NCI-H128 (cell line): ENCODE data around the gene ROBO2.
"Not testable (repeated sequence)": the region's sequence is repeated elsewhere in the genome, so short reads cannot be mapped to it uniquely, and the experiment has no call there.

Source experiments
- DNase-seq: peaks from one replicate; lab custom pipeline; 2025; ENCODE audit not compliant: unreplicated experiment; lab: John Stamatoyannopoulos, UW

ROBO2 gene

GRCh38 chr3:77404871-77405270 lies 365.0 kb downstream of the ROBO2 start:
- no peak for DNase-seq

- DNase-seq, result no peak
Measured at GRCh38 chr3:77407441-77407840, 367.5 kb downstream of the ROBO2 start.

- DNase-seq, result not testable (repeated sequence)
Measured at GRCh38 chr3:77410334-77410733, 370.4 kb downstream of the ROBO2 start.

GRCh38 chr3:77411334-77411733 lies 371.4 kb downstream of the ROBO2 start:
- no peak for DNase-seq

- DNase-seq, result no peak
Measured at GRCh38 chr3:77412021-77412438, 372.1 kb downstream of the ROBO2 start.

- no peak for DNase-seq
Measured at GRCh38 chr3:77412584-77412983, 372.7 kb downstream of the ROBO2 start.

GRCh38 chr3:77414881-77415280 lies 375.0 kb downstream of the ROBO2 start:
- DNase-seq, result no peak

- DNase-seq, result no peak
Measured at GRCh38 chr3:77420336-77420735, 380.4 kb downstream of the ROBO2 start.

GRCh38 chr3:77421916-77422315 lies 382.0 kb downstream of the ROBO2 start:
- no peak for DNase-seq

GRCh38 chr3:77426531-77426930 lies 386.6 kb downstream of the ROBO2 start:
- no peak for DNase-seq

- DNase-seq, result no peak
Measured at GRCh38 chr3:77427528-77427927, 387.6 kb downstream of the ROBO2 start.

- DNase-seq, result no peak
Measured at GRCh38 chr3:77436908-77437307, 397.0 kb downstream of the ROBO2 start.

- no peak for DNase-seq
Measured at GRCh38 chr3:77446084-77446483, 406.2 kb downstream of the ROBO2 start.

GRCh38 chr3:77446761-77447160 lies 406.9 kb downstream of the ROBO2 start:
- no peak for DNase-seq

- DNase-seq, result no peak
Measured at GRCh38 chr3:77449459-77450350, 409.8 kb downstream of the ROBO2 start.

GRCh38 chr3:77456431-77456830 lies 416.5 kb downstream of the ROBO2 start:
- no peak for DNase-seq

- DNase-seq, result no peak
Measured at GRCh38 chr3:77456906-77457305, 417.0 kb downstream of the ROBO2 start.

- no peak for DNase-seq
Measured at GRCh38 chr3:77459926-77460325, 420.0 kb downstream of the ROBO2 start.

GRCh38 chr3:77460326-77460725 lies 420.4 kb downstream of the ROBO2 start:
- DNase-seq, result no peak

- no peak for DNase-seq
Measured at GRCh38 chr3:77462951-77463350, 423.1 kb downstream of the ROBO2 start.

- no peak for DNase-seq
Measured at GRCh38 chr3:77464111-77464688, 424.3 kb downstream of the ROBO2 start.

- DNase-seq, result no peak
Measured at GRCh38 chr3:77466562-77467115, 426.7 kb downstream of the ROBO2 start.
